ENCODE measurements around the gene KIAA1217. TPM values are rescaled to one million over a fixed set of nuclear protein-coding genes. Genes with fewer than 3 reads are reported as not detected.

KIAA1217 gene
- total RNA-seq, 1 experiment from 2014 or later, result 23.4 TPM

DNA sequence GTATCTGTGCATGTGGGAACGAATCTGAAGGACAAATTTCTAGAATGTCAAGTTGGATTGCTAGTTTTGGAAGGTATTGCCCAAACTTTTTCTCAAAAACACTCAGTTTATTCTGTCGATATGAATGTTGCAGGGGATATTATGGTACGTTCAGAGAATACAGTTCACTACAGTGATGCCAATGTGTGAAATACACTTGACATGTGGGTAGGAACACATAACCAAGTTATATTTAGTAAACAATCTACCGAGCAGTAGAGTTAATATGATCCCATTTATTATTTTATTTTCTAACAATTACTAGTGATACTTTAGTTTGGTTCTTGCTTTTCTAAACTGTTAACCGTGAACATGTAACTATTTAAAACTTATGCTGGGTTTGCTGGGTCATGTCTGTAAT lies 37.4 kb downstream of the KIAA1217 start:
- H3K4me1 Mint-ChIP-seq, result peaks cover 17% of the 10 kb centered on the region
- no peak for DNase-seq (ENCODE audit: low spot score)
- CTCF ChIA-PET, result no interaction called here

DNA sequence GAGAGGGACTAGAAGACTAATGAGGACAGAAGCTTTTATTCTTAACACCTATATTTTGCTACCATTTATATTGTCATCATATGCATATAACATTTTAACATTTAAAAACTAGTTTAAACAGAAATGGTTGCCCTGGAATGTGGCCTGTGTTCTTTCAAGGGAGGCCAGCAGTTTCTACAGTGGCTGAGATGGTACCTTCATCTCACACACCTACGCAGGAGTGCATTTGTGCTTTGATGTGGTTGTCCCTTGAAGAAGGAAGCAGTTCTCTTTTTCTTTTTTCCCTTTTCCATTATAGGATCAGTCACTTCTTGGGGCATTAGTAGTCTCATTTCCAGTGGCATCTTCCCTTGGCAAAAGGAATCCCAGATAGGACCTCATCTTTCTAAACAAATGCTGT lies 38.9 kb downstream of the KIAA1217 start:
- Mint-ChIP-seq H3K36me3 (no peaks in the 10 kb centered on the region), H3K4me1 (peaks cover 25% of the 10 kb centered on the region), H3K27ac (no peak overlapping the region), H3K4me3 (no peak overlapping the region), H3K9me3 (no peaks in the 10 kb centered on the region), H3K27me3 (ENCODE audit: low read depth) (no peaks in the 10 kb centered on the region)
- CTCF ChIA-PET, result interaction anchor here (1.2 kb wide), 1 partner anchor 8 kb away, joined by 3 read pairs; no protein-coding TSS in a partner anchor
- POLR2A ChIA-PET, result no interaction called here
- TF ChIP-seq, protein P1, sequence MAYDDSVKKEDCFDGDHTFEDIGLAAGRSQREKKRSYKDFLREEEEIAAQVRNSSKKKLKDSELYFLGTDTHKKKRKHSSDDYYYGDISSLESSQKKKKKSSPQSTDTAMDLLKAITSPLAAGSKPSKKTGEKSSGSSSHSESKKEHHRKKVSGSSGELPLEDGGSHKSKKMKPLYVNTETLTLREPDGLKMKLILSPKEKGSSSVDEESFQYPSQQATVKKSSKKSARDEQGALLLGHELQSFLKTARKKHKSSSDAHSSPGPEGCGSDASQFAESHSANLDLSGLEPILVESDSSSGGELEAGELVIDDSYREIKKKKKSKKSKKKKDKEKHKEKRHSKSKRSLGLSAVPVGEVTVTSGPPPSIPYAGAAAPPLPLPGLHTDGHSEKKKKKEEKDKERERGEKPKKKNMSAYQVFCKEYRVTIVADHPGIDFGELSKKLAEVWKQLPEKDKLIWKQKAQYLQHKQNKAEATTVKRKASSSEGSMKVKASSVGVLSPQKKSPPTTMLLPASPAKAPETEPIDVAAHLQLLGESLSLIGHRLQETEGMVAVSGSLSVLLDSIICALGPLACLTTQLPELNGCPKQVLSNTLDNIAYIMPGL (CRISPR knock-in tag; IDR thresholded peaks at IDR 0.05), result no peak
- TF ChIP-seq, protein P2, sequence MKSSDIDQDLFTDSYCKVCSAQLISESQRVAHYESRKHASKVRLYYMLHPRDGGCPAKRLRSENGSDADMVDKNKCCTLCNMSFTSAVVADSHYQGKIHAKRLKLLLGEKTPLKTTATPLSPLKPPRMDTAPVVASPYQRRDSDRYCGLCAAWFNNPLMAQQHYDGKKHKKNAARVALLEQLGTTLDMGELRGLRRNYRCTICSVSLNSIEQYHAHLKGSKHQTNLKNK (CRISPR knock-in tag; IDR thresholded peaks at IDR 0.05), result no peak
- TF ChIP-seq JAZF1 (CRISPR knock-in tag; IDR thresholded peaks at IDR 0.05) (no peak), E2F4 (CRISPR knock-in tag; IDR thresholded peaks at IDR 0.05; ENCODE audit: borderline replicate concordance, low read depth) (no peak), JUN (CRISPR knock-in tag; IDR thresholded peaks at IDR 0.05) (no peak), ELF4 (CRISPR knock-in tag; IDR thresholded peaks at IDR 0.05; ENCODE audit: low read depth) (no peak), NFE2L1 (CRISPR knock-in tag; IDR thresholded peaks at IDR 0.05) (no peak), IRF2 (CRISPR knock-in tag; IDR thresholded peaks at IDR 0.05; ENCODE audit: borderline replicate concordance, low read depth) (no peak)
- ATAC-seq (no peak), DNase-seq (ENCODE audit: low spot score) (no peak)

More for the DNA sequence above, 37.4 kb downstream of the KIAA1217 start:
- Mint-ChIP-seq H3K27me3 (ENCODE audit: low read depth) (no peaks in the 10 kb centered on the region), H3K9me3 (no peaks in the 10 kb centered on the region), H3K36me3 (no peaks in the 10 kb centered on the region), H3K27ac (no peak overlapping the region), H3K4me3 (no peak overlapping the region)
- POLR2A ChIA-PET, result no interaction called here
- TF ChIP-seq ATF1 (CRISPR knock-in tag; IDR thresholded peaks at IDR 0.05), result no peak
- TF ChIP-seq GRHL2 (CRISPR knock-in tag; IDR thresholded peaks at IDR 0.05; ENCODE audit: insufficient replicate concordance, severe bottlenecking), result no peak
- TF ChIP-seq, protein P3, sequence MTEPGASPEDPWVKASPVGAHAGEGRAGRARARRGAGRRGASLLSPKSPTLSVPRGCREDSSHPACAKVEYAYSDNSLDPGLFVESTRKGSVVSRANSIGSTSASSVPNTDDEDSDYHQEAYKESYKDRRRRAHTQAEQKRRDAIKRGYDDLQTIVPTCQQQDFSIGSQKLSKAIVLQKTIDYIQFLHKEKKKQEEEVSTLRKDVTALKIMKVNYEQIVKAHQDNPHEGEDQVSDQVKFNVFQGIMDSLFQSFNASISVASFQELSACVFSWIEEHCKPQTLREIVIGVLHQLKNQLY (CRISPR knock-in tag; IDR thresholded peaks at IDR 0.05), result no peak
- no peak for TF ChIP-seq EMX1 (CRISPR knock-in tag; IDR thresholded peaks at IDR 0.05)
- ATAC-seq, result no peak

- ChIA-PET POLR2A (no interaction called here), CTCF (no interaction called here)
- H3K9me3 Mint-ChIP-seq, result no peaks in the 10 kb centered on the region
- no peak overlapping the region for H3K4me3 Mint-ChIP-seq
- DNase-seq (ENCODE audit: low spot score) (no peak), ATAC-seq (no peak)
- peak overlapping the region; percentile 48; the same call in 1 of the 2 replicates for H3K27ac Mint-ChIP-seq
- H3K4me1 Mint-ChIP-seq, result peaks cover 43% of the 10 kb centered on the region
- no peaks in the 10 kb centered on the region for H3K27me3 Mint-ChIP-seq (ENCODE audit: low read depth)
- no peaks in the 10 kb centered on the region for H3K36me3 Mint-ChIP-seq
- TF ChIP-seq, protein P4, sequence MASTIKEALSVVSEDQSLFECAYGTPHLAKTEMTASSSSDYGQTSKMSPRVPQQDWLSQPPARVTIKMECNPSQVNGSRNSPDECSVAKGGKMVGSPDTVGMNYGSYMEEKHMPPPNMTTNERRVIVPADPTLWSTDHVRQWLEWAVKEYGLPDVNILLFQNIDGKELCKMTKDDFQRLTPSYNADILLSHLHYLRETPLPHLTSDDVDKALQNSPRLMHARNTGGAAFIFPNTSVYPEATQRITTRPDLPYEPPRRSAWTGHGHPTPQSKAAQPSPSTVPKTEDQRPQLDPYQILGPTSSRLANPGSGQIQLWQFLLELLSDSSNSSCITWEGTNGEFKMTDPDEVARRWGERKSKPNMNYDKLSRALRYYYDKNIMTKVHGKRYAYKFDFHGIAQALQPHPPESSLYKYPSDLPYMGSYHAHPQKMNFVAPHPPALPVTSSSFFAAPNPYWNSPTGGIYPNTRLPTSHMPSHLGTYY (CRISPR knock-in tag; IDR thresholded peaks at IDR 0.05), result no peak
- TF ChIP-seq, protein P5, sequence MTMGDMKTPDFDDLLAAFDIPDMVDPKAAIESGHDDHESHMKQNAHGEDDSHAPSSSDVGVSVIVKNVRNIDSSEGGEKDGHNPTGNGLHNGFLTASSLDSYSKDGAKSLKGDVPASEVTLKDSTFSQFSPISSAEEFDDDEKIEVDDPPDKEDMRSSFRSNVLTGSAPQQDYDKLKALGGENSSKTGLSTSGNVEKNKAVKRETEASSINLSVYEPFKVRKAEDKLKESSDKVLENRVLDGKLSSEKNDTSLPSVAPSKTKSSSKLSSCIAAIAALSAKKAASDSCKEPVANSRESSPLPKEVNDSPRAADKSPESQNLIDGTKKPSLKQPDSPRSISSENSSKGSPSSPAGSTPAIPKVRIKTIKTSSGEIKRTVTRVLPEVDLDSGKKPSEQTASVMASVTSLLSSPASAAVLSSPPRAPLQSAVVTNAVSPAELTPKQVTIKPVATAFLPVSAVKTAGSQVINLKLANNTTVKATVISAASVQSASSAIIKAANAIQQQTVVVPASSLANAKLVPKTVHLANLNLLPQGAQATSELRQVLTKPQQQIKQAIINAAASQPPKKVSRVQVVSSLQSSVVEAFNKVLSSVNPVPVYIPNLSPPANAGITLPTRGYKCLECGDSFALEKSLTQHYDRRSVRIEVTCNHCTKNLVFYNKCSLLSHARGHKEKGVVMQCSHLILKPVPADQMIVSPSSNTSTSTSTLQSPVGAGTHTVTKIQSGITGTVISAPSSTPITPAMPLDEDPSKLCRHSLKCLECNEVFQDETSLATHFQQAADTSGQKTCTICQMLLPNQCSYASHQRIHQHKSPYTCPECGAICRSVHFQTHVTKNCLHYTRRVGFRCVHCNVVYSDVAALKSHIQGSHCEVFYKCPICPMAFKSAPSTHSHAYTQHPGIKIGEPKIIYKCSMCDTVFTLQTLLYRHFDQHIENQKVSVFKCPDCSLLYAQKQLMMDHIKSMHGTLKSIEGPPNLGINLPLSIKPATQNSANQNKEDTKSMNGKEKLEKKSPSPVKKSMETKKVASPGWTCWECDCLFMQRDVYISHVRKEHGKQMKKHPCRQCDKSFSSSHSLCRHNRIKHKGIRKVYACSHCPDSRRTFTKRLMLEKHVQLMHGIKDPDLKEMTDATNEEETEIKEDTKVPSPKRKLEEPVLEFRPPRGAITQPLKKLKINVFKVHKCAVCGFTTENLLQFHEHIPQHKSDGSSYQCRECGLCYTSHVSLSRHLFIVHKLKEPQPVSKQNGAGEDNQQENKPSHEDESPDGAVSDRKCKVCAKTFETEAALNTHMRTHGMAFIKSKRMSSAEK (CRISPR knock-in tag; IDR thresholded peaks at IDR 0.05; ENCODE audit: borderline replicate concordance), result no peak
- no peak for TF ChIP-seq NR2C2 (CRISPR knock-in tag; IDR thresholded peaks at IDR 0.05)
- TF ChIP-seq, protein P1 (CRISPR knock-in tag; IDR thresholded peaks at IDR 0.05), result no peak
- TF ChIP-seq, protein P6, sequence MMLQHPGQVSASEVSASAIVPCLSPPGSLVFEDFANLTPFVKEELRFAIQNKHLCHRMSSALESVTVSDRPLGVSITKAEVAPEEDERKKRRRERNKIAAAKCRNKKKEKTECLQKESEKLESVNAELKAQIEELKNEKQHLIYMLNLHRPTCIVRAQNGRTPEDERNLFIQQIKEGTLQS (CRISPR knock-in tag; conservative IDR thresholded peaks at IDR 0.05), result no peak
- no peak for TF ChIP-seq E2F1 (CRISPR knock-in tag; IDR thresholded peaks at IDR 0.05)
Observed at GRCh38 chr10:24249829-24250415, 41.0 kb downstream of the KIAA1217 start.
